Activated CD4-positive, alpha-beta T cell treated with anti-CD3 and anti-CD28 coated beads, Interleukin-2, amount 50 U/mL, for 1 hour (primary cell): Measurements from ENCODE around the gene PIM3.

ENCODE experiments used
- DNase-seq: peaks from one replicate; pipeline ENCODE4 v3.0.0-alpha.2; 2020

The PIM3 gene

GRCh38 chr22:49928555-49929210, 31.9 kb upstream of the PIM3 start:
- DNase-seq, result no peak

DNA sequence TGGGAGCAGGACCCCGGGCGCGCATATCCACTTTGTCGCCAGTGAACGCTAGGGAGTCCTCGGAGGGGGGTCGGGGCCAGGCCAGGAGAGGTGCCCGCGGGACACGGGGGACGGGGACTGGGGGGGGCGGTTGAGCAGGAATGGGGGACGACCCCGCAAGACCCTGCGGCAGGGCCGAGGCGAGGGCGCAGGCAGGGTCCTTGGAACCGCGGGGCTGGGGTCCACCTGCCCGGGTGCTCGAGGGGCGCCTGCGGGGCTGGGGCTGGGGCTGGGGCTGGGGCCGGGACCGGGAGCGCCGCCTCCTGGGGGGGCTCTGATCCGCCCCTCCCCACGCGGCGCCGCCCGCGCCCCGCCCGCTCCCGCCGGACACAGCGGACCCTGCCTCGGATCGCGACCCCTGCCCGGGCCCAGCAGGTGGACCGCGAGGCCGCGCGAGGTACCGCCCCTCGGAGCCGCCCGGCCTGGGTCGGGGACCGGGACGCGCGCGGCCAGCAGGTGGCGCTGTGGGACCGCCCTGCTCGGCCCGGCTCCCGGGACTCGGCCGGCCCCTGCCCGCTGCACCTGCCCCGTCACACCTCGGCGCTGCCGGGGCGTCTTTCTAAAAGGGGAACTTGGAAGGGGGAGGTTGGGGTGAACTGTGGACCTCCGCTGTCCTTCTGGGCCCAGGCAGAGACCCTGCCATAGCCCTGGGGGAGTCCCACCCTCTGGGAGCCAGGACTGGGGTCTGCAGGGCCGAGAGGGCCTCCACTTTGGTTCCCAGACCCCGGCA, 31.2 kb upstream of the PIM3 start:
- peak; percentile 75 for DNase-seq

DNA sequence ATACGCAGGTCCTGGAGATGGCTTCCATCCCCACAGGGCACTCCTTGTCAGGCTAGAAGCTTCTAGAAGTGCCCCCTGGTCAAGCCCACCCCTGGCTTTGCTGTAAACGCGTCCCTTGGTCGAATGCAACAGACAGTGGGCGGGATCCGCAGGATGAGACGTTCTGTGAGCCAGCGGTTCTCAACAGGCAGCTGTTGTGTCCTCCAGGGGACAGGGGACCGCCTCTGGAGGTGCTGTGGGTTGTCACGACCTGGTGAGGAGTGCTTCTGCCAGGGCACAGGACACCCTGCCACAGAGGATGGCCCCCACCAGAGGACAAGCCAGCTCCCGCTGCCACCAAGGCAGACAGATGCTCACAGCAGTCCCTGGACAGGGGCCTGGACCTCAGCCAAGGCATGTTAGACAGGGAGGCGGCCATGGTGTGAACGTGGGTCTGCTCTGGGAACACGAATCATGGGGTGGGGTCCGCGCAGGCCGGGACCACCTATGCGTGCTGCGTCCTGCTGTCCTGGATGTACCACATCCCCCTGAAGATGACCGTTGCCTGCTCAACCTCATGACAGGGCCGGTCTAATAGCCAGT, 30.5 kb upstream of the PIM3 start:
- no peak for DNase-seq

DNA sequence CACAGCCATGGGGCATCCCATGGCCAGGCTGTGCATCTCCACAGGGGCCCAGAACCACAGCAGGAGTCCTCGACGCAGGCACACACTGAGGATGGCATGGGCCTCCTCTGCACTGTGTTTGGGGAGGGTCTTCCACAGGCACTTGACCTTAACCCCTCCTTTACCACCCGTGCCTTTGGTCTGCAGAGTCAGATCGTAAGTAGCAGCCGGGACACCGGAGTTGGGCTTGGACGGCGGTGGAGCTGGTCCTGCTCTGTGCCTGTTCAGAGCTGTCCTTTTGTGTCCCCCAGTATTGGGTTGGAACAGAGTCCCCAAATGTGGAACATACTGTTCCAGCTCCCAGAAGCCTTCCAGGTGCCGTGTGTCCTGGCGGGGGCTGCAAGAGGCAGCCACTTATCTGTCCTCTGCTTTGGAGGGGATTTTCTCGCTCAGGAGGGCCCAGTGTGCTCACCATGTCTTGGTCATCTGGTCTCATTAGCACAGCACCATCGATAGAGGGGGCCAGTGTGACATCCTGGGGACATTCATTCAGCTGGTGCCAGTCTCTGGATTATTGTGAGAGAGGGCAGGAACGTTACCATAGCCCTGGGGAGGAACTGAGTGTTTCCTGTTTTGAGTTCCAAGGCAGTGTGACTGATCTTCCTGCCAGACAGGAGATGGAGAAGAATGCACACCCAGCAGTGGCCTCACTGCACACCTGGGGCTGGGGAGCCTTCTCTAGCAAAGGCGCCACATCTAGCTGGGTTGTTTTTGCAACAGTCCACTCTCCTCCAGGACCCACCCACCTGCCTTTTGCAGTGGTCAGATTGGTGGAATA, 29.8 kb upstream of the PIM3 start:
- peak; percentile 41 for DNase-seq

DNA sequence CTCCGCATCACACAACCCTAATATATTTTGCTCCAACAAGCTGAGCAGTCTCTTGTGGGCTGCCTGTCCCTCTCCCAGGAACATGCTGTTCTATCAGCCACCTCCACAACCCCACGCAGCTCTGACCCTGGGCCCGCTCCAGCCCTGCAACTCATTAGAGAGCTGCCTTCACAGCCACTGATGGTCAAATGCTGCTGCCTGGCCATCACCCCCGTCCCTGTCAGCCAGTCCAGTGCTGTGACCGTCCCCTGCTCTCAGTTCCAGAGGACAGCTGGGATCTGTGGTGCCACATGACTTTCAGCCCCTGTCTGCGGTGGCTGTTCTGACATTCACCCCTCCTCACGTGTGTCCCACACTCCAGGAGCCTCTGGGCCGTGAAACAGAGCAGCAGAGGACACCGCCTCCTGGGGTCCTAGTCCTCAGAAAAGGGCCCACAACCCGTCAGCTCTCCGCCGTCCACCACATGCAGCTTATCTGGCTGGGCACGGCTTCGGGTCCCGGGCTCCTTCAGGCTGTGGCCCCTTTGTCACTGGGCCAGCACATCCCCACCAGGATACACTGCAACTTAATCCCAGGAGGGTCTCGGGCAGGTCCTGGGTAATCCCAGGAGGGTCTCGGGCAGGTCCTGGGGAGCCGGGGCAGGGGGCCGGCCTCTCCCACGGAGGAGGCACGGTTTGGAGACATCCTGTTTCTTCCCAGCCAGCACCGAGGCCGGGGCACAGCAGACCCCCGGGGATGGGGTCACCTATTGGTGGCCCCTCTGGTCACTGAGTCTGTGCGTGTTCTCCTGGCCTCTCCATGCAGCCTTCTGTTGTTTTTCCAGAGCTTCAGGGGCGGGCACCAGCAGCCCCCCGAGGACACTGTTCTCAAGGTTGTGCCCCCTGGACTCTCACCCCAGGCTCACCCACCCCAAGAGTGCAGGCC, 27.1 kb upstream of the PIM3 start:
- no peak for DNase-seq

GRCh38 chr22:49934160-49934890, 26.2 kb upstream of the PIM3 start:
- peak; percentile 32 for DNase-seq

GRCh38 chr22:49934891-49935557, 25.5 kb upstream of the PIM3 start:
- peak; percentile 83 for DNase-seq

DNA sequence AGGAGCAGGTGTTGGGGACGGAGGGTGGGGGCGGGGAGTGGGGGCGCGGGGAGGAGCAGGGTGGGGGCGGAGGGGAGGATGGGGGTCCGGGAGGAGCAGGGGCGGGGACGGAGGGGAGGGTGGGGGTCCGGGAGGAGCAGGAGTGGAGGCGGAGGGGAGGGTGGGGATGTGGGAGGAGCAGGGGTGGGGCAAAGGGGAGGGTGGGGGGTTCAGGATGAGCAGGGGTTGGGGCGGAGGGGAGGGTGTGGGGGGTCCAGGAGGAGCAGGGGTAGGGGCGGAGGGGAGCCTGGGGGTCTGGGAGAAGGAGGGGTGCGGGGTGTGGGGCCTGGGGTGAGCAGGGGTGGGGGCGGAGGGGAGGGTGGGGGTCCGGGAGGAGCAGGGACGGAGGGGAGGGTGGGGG, 25.0 kb upstream of the PIM3 start:
- DNase-seq, result no peak

DNA sequence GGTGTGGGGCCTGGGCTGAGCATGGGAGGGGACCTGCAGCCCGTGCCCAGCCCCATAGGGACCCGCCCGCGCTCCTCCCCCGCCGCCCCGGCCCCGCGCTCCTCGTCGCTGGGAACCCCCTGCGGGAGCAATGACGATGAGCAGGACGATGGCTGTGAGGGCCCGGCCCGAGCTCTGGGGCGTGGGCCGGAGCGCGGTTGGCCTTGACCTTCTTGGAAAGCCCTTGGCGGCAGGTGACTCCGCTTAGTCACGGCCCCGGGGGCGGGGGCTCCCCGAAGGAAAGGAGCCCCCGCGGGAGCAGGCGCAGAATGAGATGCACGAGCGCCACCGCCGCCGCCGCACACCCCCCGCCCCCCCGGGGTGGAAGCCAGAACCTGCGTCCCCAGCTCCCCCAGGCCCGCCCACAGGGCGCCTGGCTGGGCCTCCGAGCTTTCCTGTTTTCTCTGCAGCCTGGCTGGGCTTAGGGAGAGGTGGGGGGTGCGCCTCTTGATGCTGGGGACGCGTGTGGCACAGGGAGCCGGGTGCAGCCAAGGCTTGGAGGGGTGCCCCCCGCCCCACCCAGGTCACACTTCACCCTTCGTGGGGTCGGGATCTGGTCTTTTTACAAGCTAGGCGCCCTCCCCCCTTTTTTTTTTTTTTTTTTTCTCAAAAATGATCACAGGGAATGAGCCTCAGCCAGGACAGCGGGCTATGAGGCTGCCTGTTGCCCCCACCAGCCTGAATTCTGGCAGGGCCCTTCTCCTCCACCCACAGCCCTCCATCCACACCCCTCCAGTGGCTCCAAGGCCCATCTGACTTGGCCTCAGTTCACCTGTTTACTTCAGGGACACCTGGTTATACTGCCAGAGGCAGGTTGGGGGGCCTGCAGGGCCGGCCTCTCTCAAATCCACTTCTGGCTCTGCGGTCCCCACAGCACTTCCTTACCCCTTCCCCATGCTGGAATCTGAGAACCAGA, 24.3 kb upstream of the PIM3 start:
- peak; percentile 92 for DNase-seq

- DNase-seq, result no peak
Measured at GRCh38 chr22:49936973-49937757, 23.4 kb upstream of the PIM3 start.

DNA sequence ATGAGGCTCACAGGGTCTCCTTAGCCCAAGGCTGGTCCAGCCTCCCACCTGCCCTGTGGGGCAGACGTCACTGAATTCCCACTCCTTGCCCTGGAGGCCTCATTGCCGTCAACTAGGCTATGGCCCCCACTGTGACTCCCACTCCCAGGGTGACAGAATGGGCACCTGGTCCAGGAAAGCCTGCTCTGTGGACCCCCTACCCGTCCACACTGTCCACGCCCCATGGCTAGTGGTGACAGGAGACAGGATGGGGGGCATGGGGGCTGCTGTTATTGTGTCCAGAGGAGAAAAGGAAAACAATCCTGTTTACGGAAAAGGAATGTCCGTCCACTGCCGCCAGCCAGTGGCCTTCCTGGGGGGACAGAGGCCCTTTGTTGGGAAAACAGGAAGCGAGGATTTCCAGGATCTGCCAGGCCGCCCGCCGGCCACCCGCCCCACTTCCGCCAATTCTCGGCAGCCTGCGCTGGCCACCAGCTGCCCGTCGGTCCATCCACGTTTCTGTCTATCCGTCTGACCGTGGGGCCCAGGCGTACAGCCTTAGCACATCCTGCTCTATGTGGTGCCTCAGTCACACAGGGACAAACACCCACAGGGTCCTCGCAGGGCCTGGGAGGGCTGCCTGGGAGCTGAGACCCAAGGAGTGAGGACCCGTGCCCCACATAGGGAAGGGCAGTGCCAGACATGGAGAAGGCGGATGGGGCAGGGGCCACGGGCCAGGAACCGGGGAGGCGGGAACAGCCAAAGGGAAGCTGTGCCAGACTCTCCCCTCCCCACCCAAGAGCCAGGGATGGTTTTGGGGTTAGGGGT, 22.6 kb upstream of the PIM3 start:
- DNase-seq, result no peak

DNA sequence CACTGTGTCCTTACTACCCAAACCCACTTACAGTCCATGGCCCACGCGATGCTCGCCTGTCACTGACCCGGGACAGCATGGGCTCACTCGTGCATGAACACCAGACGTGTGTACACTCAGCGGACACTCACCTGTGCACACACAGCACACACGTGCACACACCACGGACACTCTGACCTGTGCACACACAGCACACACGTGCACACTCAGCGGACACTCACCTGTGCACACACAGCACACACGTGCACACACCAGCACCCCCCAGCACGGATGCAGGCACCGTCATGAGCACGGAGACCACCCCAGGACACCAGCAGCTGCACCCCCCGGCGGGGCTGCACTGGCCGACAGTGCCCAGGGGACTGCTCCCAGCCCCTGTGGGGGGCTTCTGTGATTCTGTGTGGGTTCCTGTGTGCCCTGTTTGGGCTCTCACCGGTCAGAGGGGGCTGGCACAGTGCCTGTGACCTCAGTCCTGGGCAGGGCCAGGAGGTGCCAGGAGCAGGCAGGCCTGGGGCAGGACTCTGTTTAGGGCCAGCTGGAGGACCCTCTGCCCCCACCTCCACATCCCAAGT, 21.9 kb upstream of the PIM3 start:
- no peak for DNase-seq

GRCh38 chr22:49941507-49942316, 18.9 kb upstream of the PIM3 start:
- no peak for DNase-seq

GRCh38 chr22:49942565-49943404, 17.8 kb upstream of the PIM3 start:
- no peak for DNase-seq

DNA sequence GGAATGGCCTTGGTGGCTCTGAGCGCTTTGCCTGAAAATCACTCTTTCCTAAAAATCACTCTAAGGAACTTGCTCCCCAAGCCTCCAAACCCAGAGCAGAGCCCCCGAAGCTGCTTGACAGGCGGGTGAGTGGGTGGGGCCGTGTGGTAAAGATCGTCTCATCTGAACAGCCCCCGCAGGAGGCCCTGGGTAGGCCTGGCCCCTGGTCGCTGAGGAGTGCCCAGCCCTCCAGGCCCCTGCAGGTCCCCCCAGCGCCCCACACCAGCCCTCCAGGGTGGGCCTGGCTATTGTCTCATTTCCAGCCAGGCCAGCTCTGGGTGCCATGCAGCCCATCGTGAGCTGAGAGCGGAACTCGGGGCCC, 17.2 kb upstream of the PIM3 start:
- no peak for DNase-seq
